GM12801 (cell line): ENCODE results near the gene AMIGO1.

Source experiments
- CTCF ChIP-seq: IDR thresholded peaks from one replicate; pipeline ENCODE4 v1.5.1; 2011; ENCODE audit warnings: control low read depth; ENCODE audit not compliant: insufficient read length; ENCODE audit errors: extremely low read depth

Gene AMIGO1

DNA sequence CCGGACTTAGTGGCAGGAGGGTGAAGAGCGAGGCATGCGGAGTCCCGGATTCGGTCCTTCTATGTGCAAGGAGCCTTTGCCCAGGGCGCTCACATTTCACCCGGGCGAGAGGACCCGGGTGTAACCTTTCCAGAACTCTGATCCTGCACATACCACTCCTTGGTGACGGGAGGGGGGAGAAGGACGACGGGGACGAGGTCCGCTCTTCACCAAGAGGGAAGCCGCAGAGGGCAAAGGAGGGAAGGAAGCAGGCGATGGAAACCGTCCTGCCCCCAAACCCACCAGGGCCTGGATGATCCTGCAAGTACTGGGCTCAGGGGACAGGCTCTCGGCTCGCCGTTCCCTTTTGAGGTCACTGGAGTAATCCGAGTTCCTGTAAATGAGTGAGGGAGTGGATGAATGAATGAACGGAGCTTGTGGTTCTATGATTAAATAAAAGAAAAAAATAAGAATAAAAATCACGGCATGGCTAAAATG is 42.2 kb downstream of the AMIGO1 start:
- no peak for TF ChIP-seq CTCF

DNA sequence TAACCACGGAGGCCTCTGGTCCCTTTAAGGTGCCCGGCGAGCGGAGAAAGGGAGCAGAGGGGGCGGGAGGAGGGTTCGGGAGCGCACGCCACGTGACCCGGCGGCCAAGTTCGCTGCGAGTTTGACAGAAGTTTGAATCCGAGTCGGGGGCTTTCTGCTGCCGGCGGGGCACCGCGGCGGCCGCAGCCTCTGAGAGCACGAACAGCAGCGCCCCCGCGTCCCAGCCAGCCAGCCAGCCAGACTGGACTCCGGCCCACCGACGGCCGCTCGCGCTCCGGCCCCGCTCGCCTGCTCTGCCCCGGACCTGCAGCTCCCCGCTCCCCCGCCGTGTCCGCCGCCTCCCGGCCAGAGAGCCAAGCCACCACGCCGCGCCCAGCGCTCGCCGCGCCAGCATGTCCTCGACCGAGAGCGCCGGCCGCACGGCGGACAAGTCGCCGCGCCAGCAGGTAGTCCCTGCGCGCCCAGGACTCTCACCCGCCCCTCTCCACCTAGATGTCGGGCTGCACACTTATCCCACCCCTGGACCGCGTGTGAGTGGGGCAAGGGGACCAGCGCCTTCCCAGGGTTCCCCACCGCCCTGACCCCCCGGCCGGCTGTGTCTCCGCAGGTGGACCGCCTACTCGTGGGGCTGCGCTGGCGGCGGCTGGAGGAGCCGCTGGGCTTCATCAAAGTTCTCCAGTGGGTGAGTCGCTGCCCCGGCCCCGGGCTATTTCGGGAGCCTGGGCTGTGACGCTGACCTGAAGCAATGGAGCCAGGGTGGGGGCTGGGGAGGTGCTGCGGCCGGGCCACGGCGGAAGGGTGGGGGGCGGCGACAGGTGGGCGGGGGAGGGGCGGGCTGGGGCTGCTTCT is 42.9 kb downstream of the AMIGO1 start, which contains the start of gene SYPL2:
Gene SYPL2, plus strand, starts transcription at position 95 of the 849 bp plus-strand sequence. Its CDS starts 298 bp downstream, at position 393.
- TF ChIP-seq CTCF = no peak

GRCh38 chr1:109466125-109466451 is 43.4 kb downstream of the AMIGO1 start:
- TF ChIP-seq CTCF = no peak

- no peak for TF ChIP-seq CTCF
Measured at GRCh38 chr1:109457819-109458218, 51.7 kb downstream of the AMIGO1 start.

DNA sequence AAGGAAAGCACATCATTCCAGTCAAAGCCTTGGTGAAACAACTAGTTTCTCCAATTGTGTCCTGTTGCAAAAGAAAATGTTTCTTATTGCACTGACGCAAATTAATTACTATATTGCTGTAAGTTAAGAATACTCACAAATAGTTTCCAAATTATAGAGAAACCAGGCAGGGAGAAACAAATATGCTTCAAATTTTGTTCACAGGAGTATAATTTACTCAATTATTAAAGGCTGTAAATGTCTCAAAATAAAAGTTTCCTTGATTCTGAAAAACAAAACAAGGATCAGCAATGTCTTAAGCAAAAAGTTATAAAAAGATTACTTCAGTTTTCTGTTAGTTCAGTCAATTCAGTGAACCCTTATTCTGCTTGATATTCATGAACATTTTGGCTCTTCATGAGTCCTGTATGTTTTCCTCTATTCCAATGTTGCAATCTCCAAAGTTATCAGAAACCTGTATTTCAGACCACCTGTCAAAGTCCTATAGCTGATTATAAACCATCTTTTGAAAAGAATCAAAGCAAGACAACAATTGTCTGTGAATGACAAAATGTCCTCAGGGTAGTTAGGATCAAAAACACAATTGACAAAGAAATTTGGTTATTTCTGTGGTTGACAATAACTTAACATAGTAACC is 54.9 kb downstream of the AMIGO1 start:
- TF ChIP-seq CTCF = no peak
